SH-SY5Y (cell line): ENCODE results near the gene CAPN14.

ENCODE experiments used
- GATA2 ChIP-seq: IDR thresholded peaks from 2 replicates; pipeline ENCODE4 v1.6.1; 2011; ENCODE audit warnings: mild to moderate bottlenecking, low read depth, low read length
- GATA3 ChIP-seq: IDR thresholded peaks from 2 replicates; pipeline ENCODE4 v1.6.1; 2011; ENCODE audit warnings: low read depth, mild to moderate bottlenecking, low read length, moderate library complexity

- TF ChIP-seq GATA3 (no peak), GATA2 (no peak)
Observed at GRCh38 chr2:31189141-31189540, 28.2 kb downstream of the CAPN14 start.
